ENCODE results near the gene ZNF805. TPM values are rescaled to one million over a fixed set of nuclear protein-coding genes. Genes with fewer than 3 reads are reported as not detected.
"Not testable (repeated sequence)": the region's sequence is repeated elsewhere in the genome, so short reads cannot be mapped to it uniquely, and the experiment has no call there.

ZNF805 gene
- total RNA-seq, 1 donor from 2014 or later = 20.8 TPM

- DNase-seq (ENCODE audit: low read depth, low spot score) = no peak
Measured at GRCh38 chr19:57267291-57267690, 26.9 kb downstream of the ZNF805 start.

- DNase-seq (ENCODE audit: low read depth, low spot score) = no peak
Measured at GRCh38 chr19:57269515-57270250, 29.3 kb downstream of the ZNF805 start.

GRCh38 chr19:57271280-57271679, 30.8 kb downstream of the ZNF805 start:
- DNase-seq (ENCODE audit: low read depth, low spot score) = no peak

GRCh38 chr19:57273014-57273413, 32.6 kb downstream of the ZNF805 start:
- DNase-seq (ENCODE audit: low read depth, low spot score) = no peak

GRCh38 chr19:57276430-57276829, 36.0 kb downstream of the ZNF805 start:
- no peak for DNase-seq (ENCODE audit: low read depth, low spot score)

GRCh38 chr19:57278481-57278880, 38.0 kb downstream of the ZNF805 start:
- not testable (repeated sequence) for DNase-seq (ENCODE audit: low read depth, low spot score)

GRCh38 chr19:57279418-57280164, 39.2 kb downstream of the ZNF805 start:
- DNase-seq (ENCODE audit: low read depth, low spot score) = peak; percentile 85

GRCh38 chr19:57280165-57280961, 39.9 kb downstream of the ZNF805 start, which contains the start of gene ZNF460:
ZNF460 (plus strand) TSS chr19:57280485; CDS start chr19:57280807, 322 bp downstream.
- DNase-seq (ENCODE audit: low read depth, low spot score) = peak; percentile 92

- no peak for DNase-seq (ENCODE audit: low read depth, low spot score)
Measured at GRCh38 chr19:57280962-57281400, 40.5 kb downstream of the ZNF805 start.

GRCh38 chr19:57282011-57282643, 41.7 kb downstream of the ZNF805 start:
- DNase-seq (ENCODE audit: low read depth, low spot score) = no peak

GRCh38 chr19:57288373-57288772, 47.9 kb downstream of the ZNF805 start:
- DNase-seq (ENCODE audit: low read depth, low spot score) = no peak

GRCh38 chr19:57290970-57291369, 50.5 kb downstream of the ZNF805 start:
- no peak for DNase-seq (ENCODE audit: low read depth, low spot score)

- no peak for DNase-seq (ENCODE audit: low read depth, low spot score)
Measured at GRCh38 chr19:57292547-57292946, 52.1 kb downstream of the ZNF805 start.

GRCh38 chr19:57293719-57294118, 53.3 kb downstream of the ZNF805 start:
- DNase-seq (ENCODE audit: low read depth, low spot score) = no peak

GRCh38 chr19:57302020-57302465, 61.6 kb downstream of the ZNF805 start:
- DNase-seq (ENCODE audit: low read depth, low spot score) = no peak

GRCh38 chr19:57302727-57303401, 62.4 kb downstream of the ZNF805 start:
- no peak for DNase-seq (ENCODE audit: low read depth, low spot score)

Data from pulmonary artery endothelial cell (primary cell).